ENCODE data around the gene GLYATL3. TPM values are rescaled to one million over a fixed set of nuclear protein-coding genes. Genes with fewer than 3 reads are reported as not detected.

GLYATL3 gene
- total RNA-seq, 2 experiments from 2014 or later, result not detected

DNA sequence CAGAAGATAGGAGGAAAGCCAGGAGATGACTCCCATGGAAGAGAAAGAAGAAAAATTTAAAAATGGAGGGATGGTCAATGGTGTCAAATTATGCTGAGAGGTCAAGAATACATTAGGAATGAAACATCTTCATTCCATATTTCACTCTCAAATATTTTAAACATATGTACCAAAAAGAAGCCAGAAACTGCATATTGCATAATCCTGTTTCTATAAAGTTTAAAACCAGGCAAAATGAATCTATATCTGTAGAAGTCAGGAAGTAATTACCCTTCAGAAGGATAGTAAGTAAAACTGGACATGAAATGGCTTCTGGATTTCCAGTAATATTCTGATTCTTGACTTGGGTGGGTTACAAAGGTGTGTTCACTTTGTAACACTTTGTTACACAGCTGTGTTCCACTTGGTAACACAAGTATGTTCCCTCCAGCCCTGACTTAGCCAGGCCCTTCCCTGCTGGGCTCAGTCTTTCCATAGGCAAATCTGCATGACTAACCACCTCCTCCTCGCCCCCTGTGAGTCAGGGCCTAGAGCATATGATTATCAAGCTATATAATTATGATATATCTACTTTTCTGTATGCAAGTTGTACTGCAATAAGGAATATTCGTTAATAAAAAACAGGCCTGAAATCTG lies 30.5 kb downstream of the GLYATL3 start:
- DNase-seq (no peak), ATAC-seq (ENCODE audit: poor library complexity) (no peak)
- H3K4me1 Mint-ChIP-seq (ENCODE audit: low read depth), result peaks cover 3% of the 10 kb centered on the region
- Histone ChIP-seq H3K36me3 (ENCODE audit: insufficient read depth, low read length) (no peaks in the 10 kb centered on the region), H3K4me3 (ENCODE audit: low read length) (no peak overlapping the region), H3K27me3 (ENCODE audit: control insufficient read depth in 1 of 2, insufficient read depth in 2 of 2, low read length in 2 of 2) (no peaks in the 10 kb centered on the region), H3K27ac (ENCODE audit: low read depth in 1 of 2, low read length in 2 of 2) (no peak overlapping the region), H3K9me3 (ENCODE audit: control insufficient read depth in 1 of 2, insufficient read depth in 1 of 2, low read length in 2 of 2) (no peaks in the 10 kb centered on the region), H3K4me1 (ENCODE audit: insufficient read depth, low read length) (no peaks in the 10 kb centered on the region)
- no peaks in the 10 kb centered on the region for H3K36me3 Mint-ChIP-seq (ENCODE audit: low read depth)
- CTCF ChIA-PET, result interaction anchor here (0.6 kb wide), 1 partner anchor 515 kb away, joined by 4 read pairs; no protein-coding TSS in a partner anchor
- H3K27ac Mint-ChIP-seq, result no peak overlapping the region
- no peaks in the 10 kb centered on the region for H3K9me3 Mint-ChIP-seq
- TF ChIP-seq, protein P1, sequence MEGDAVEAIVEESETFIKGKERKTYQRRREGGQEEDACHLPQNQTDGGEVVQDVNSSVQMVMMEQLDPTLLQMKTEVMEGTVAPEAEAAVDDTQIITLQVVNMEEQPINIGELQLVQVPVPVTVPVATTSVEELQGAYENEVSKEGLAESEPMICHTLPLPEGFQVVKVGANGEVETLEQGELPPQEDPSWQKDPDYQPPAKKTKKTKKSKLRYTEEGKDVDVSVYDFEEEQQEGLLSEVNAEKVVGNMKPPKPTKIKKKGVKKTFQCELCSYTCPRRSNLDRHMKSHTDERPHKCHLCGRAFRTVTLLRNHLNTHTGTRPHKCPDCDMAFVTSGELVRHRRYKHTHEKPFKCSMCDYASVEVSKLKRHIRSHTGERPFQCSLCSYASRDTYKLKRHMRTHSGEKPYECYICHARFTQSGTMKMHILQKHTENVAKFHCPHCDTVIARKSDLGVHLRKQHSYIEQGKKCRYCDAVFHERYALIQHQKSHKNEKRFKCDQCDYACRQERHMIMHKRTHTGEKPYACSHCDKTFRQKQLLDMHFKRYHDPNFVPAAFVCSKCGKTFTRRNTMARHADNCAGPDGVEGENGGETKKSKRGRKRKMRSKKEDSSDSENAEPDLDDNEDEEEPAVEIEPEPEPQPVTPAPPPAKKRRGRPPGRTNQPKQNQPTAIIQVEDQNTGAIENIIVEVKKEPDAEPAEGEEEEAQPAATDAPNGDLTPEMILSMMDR (IDR thresholded peaks at IDR 0.05), result no peak
- intact Hi-C loops (cut with DNase I, micrococcal nuclease), result loop anchor here in 1 of 2 experiments (2.0 kb wide), 1 partner anchor 319 kb away; no protein-coding TSS in a partner anchor
- H3K27me3 Mint-ChIP-seq, result peaks cover 23% of the 10 kb centered on the region
- POLR2A ChIA-PET, result no interaction called here
- H3K4me3 Mint-ChIP-seq, result no peak overlapping the region

DNA sequence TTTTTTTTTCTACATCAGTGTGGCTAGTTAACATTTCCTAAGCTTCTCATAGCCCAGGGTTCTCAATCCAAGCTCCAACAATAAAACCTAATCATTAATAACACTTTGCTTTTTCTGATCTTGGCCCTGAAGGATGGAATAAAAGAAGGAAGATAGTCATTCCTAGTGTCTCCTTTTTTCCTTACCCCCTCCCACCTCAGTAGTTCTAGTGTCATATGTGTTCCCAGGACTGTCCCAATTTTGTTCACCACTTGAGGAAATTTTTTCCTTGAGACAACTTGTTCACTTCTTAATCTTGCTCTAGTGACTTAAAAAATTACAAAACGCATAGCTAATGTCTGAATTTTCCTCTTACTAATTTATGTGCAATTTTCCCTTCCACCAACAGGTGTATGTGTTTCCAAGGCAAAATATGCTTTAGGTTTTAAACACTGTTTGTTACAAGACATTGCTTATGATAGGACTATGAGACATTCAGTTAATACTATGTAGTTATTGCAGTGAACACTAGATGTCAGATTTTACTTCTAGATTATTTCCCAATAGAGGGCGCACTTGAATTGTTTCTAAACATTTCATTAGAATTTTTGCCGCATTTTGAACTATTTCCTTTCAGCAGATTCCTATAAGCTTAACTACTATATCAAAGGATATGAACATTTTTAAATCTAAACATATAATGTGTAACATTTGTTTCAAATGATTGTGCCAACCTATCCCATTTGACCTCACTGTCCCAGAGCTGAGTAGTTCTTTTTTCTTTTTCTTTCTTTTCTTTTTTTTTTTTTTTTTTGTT lies 32.2 kb downstream of the GLYATL3 start:
- no peak overlapping the region for H3K4me3 ChIP-seq (ENCODE audit: low read length)
- POLR2A ChIA-PET, result no interaction called here
- Mint-ChIP-seq H3K4me3 (no peak overlapping the region), H3K36me3 (ENCODE audit: low read depth) (no peaks in the 10 kb centered on the region), H3K27me3 (peaks cover 23% of the 10 kb centered on the region), H3K9me3 (no peaks in the 10 kb centered on the region), H3K4me1 (ENCODE audit: low read depth) (peaks cover 3% of the 10 kb centered on the region), H3K27ac (no peak overlapping the region)
- H3K4me1 ChIP-seq (ENCODE audit: insufficient read depth, low read length), result no peaks in the 10 kb centered on the region
- no peaks in the 10 kb centered on the region for H3K27me3 ChIP-seq (ENCODE audit: control insufficient read depth in 1 of 2, insufficient read depth in 2 of 2, low read length in 2 of 2)
- CTCF ChIA-PET, result interaction anchor here (0.8 to 1.6 kb wide), 3 partner anchors 22 to 74 kb away, joined by 3 to 4 read pairs (median 3); no protein-coding TSS in a partner anchor
- DNase-seq (peak in 3 of 14 experiments; percentile 41 to 44 (median 42)), ATAC-seq (ENCODE audit: poor library complexity) (peak; percentile 77)
- no peaks in the 10 kb centered on the region for H3K9me3 ChIP-seq (ENCODE audit: control insufficient read depth in 1 of 2, insufficient read depth in 1 of 2, low read length in 2 of 2)
- no peaks in the 10 kb centered on the region for H3K36me3 ChIP-seq (ENCODE audit: insufficient read depth, low read length)
- TF ChIP-seq, protein P1 (IDR thresholded peaks at IDR 0.05), result peak; percentile 89
- intact Hi-C loops (cut with DNase I, micrococcal nuclease), result loop anchor here (2.0 kb wide), 1 partner anchor 317 kb away; no protein-coding TSS in a partner anchor
- no peak overlapping the region for H3K27ac ChIP-seq (ENCODE audit: low read depth in 1 of 2, low read length in 2 of 2)

DNA sequence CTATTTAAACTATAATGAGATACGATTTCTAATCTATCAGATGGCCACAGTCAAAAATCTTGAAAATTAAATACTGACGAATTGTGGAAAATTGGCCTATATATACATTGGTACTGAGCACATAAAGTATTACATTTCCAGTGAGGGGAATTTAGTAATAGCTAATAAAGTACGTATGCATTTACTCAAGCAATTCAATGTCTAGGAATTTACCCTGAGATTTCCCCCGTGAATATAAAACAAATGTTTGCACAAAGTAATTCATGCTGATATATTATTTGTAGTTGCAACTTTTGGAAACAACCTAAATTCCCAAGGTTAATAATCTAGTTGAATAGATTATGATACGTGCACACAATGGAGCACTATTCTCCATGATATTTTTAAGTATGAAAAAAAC lies 36.1 kb downstream of the GLYATL3 start:
- ATAC-seq (ENCODE audit: poor library complexity), result no peak
- intact Hi-C loops (cut with DNase I, micrococcal nuclease), result no loop called here
- Histone ChIP-seq H3K4me3 (ENCODE audit: low read length) (no peak overlapping the region), H3K9me3 (ENCODE audit: control insufficient read depth in 1 of 2, insufficient read depth in 1 of 2, low read length in 2 of 2) (no peaks in the 10 kb centered on the region), H3K27ac (ENCODE audit: low read depth in 1 of 2, low read length in 2 of 2) (no peak overlapping the region), H3K4me1 (ENCODE audit: insufficient read depth, low read length) (no peaks in the 10 kb centered on the region), H3K36me3 (ENCODE audit: insufficient read depth, low read length) (no peaks in the 10 kb centered on the region), H3K27me3 (ENCODE audit: control insufficient read depth in 1 of 2, insufficient read depth in 2 of 2, low read length in 2 of 2) (no peaks in the 10 kb centered on the region)
- no peak for DNase-seq
- Mint-ChIP-seq H3K9me3 (no peaks in the 10 kb centered on the region), H3K4me3 (no peak overlapping the region), H3K4me1 (ENCODE audit: low read depth) (peaks cover 3% of the 10 kb centered on the region), H3K27me3 (peaks cover 7% of the 10 kb centered on the region), H3K36me3 (ENCODE audit: low read depth) (no peaks in the 10 kb centered on the region), H3K27ac (no peak overlapping the region)
- ChIA-PET CTCF (no interaction called here), POLR2A (no interaction called here)
- TF ChIP-seq, protein P1 (IDR thresholded peaks at IDR 0.05), result no peak

Data from CD4-positive, alpha-beta T cell (primary cell).